ENCODE data around the gene NPAS3.

The NPAS3 gene

GRCh38 chr14:33529787-33530757, 591.4 kb downstream of the NPAS3 start:
- DNase-seq, result no peak

GRCh38 chr14:33532553-33532952, 593.9 kb downstream of the NPAS3 start:
- no peak for DNase-seq

- no peak for DNase-seq
Measured at GRCh38 chr14:33534104-33534503, 595.4 kb downstream of the NPAS3 start.

GRCh38 chr14:33534632-33535031, 596.0 kb downstream of the NPAS3 start:
- DNase-seq, result no peak

GRCh38 chr14:33539918-33540357, 601.3 kb downstream of the NPAS3 start:
- DNase-seq, result no peak

GRCh38 chr14:33541171-33541570, 602.5 kb downstream of the NPAS3 start:
- no peak for DNase-seq

GRCh38 chr14:33542338-33543287, 603.9 kb downstream of the NPAS3 start:
- no peak for DNase-seq

GRCh38 chr14:33545696-33546095, 607.0 kb downstream of the NPAS3 start:
- no peak for DNase-seq

GRCh38 chr14:33548606-33549005, 609.9 kb downstream of the NPAS3 start:
- DNase-seq, result no peak

- no peak for DNase-seq
Measured at GRCh38 chr14:33551963-33552362, 613.3 kb downstream of the NPAS3 start.

GRCh38 chr14:33553706-33554278, 615.1 kb downstream of the NPAS3 start:
- DNase-seq, result no peak

GRCh38 chr14:33554988-33555387, 616.3 kb downstream of the NPAS3 start:
- no peak for DNase-seq

GRCh38 chr14:33555710-33556350, 617.2 kb downstream of the NPAS3 start:
- DNase-seq, result no peak

GRCh38 chr14:33556382-33557121, 617.9 kb downstream of the NPAS3 start:
- DNase-seq, result no peak

GRCh38 chr14:33560718-33561431, 622.2 kb downstream of the NPAS3 start:
- DNase-seq, result no peak

- DNase-seq, result no peak
Measured at GRCh38 chr14:33561488-33562175, 623.0 kb downstream of the NPAS3 start.

GRCh38 chr14:33563191-33563900, 624.7 kb downstream of the NPAS3 start:
- DNase-seq, result no peak

- DNase-seq, result no peak
Measured at GRCh38 chr14:33563901-33564197, 625.2 kb downstream of the NPAS3 start.

- no peak for DNase-seq
Measured at GRCh38 chr14:33564774-33565630, 626.3 kb downstream of the NPAS3 start.

Measured in CD4-positive, alpha-beta T cell treated with Interleukin-17A for 1 hour (primary cell).